Activated CD8-positive, alpha-beta memory T cell treated with anti-CD3 and anti-CD28 coated beads, Interleukin-2, amount 10 ng/mL, durations not matched to agents 7 days and 5 days (primary cell): ENCODE data around the gene PRSS1. TPM values are rescaled to one million over a fixed set of nuclear protein-coding genes. Genes with fewer than 3 reads are reported as not detected.
A peak's percentile ranks its signal among the peaks of the same experiment; 100 is the strongest.
"Not testable (repeated sequence)": the region's sequence is repeated elsewhere in the genome, so short reads cannot be mapped to it uniquely, and the experiment has no call there.

Source experiments
- ATAC-seq: fragments of 150-1000 bp; cut with Tn5 transposase; one replicate; pipeline ENCODE4 v1.10.0; 2021; ENCODE audit warnings: moderate library complexity
- CTCF ChIA-PET: fragments of 350-600 bp; sonication (Branson Sonifier 250); formaldehyde crosslinking; loops from one replicate; lab custom pipeline; 2021; ENCODE audit warnings: antibody characterized with exemption; lab: Charles Lee
- DNase-seq: peaks from one replicate; pipeline ENCODE4 v3.0.0-alpha.2; 2020
- H3K27ac Mint-ChIP-seq: one replicate; pipeline ENCODE4 v1.8.0; 2021; ENCODE audit warnings: mild to moderate bottlenecking, mixed read lengths
- H3K27me3 Mint-ChIP-seq: one replicate; pipeline ENCODE4 v1.8.0; 2021; ENCODE audit warnings: mixed read lengths
- H3K36me3 Mint-ChIP-seq: one replicate; pipeline ENCODE4 v1.8.0; 2021; ENCODE audit warnings: mild to moderate bottlenecking, mixed read lengths
- H3K4me1 Mint-ChIP-seq: one replicate; pipeline ENCODE4 v1.8.0; 2021; ENCODE audit warnings: mixed read lengths
- H3K4me3 Mint-ChIP-seq: one replicate; pipeline ENCODE4 v1.8.0; 2021; ENCODE audit warnings: mild to moderate bottlenecking, moderate library complexity, mixed read lengths
- H3K9me3 Mint-ChIP-seq: one replicate; pipeline ENCODE4 v1.8.0; 2022; ENCODE audit warnings: low read depth, mixed read lengths
- total RNA-seq, 2 experiments: library from RNA; stranded (reverse); gene quantifications; one replicate each; pipeline ENCODE4 v1.2.3, GENCODE V29; 2021

PRSS1 gene
- total RNA-seq: not detected

DNA sequence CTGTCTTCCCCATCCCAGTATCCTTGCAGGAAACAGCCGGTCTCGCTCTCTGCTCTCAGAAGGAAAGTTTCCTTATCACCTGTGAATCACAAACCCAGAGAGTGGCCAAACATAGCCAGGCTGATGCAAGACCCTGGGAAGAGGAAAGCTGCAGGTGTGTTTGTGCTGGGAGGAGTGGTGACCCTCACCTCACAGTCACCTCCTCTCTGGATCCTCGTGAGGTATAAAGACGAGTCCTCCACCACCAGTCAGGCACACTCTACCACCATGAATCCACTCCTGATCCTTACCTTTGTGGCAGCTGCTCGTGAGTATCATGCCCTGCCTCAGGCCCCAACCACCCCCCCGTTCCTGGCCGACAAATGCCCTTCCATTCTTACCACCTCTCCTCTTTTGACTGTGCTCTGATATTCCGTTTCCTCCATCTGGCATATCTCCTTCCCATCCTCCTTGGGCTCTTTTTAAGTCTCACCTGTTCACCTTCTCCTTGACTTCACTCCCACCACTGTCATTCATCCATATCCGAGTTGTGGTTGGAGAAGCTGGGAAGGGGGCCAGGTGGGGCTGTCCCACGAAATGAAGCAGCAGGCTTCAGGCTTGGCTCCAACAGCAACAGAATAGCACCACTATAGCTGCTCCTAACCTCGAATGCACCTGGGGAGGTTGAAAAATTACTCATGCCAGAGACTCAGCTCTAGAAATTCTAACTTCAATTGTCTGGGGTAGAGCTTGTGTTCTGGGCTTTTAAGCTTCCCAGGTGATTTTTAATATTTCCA lies at the start of gene PRSS1:
Gene PRSS1 (plus strand): TSS at position 255 of the 776 bp plus-strand sequence. CDS start 13 bp downstream, at position 268.
- no peaks in the 10 kb centered on the region for H3K9me3 Mint-ChIP-seq
- ATAC-seq: no peak
- no peak for DNase-seq
- no peak within 1 kb of the TSS for H3K4me3 Mint-ChIP-seq
- no peaks in the 10 kb centered on the region for H3K4me1 Mint-ChIP-seq
- no peaks in the 10 kb centered on the region for H3K27me3 Mint-ChIP-seq
- no peak within 1 kb of the TSS for H3K27ac Mint-ChIP-seq
- H3K36me3 Mint-ChIP-seq: no peaks in the 10 kb centered on the region
- CTCF ChIA-PET: no interaction called here

DNA sequence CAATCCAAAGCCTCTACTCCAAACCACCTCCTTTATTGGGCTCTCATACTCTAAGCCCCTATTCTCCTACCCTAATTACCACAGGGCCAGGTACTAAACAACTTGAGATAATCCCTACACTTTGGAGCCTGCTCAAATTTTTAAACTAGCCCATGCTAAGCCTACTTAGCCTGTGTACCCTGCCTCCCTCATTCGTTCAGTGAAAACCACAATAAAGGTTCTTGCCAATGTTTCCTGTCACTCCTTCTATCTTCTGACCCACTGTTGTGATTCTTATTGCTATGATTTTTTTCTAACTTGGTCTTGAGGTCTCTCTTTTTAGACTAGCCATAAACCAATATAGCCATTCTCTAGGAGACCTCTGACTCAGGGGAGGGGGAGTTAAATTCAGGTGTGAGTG lies 48.3 kb upstream of the PRSS1 start:
- H3K27ac Mint-ChIP-seq, H3K36me3 Mint-ChIP-seq, H3K9me3 Mint-ChIP-seq, ATAC-seq, CTCF ChIA-PET, H3K27me3 Mint-ChIP-seq, H3K4me3 Mint-ChIP-seq, DNase-seq: not testable (repeated sequence)
- H3K4me1 Mint-ChIP-seq: peaks cover 18% of the 10 kb centered on the region

DNA sequence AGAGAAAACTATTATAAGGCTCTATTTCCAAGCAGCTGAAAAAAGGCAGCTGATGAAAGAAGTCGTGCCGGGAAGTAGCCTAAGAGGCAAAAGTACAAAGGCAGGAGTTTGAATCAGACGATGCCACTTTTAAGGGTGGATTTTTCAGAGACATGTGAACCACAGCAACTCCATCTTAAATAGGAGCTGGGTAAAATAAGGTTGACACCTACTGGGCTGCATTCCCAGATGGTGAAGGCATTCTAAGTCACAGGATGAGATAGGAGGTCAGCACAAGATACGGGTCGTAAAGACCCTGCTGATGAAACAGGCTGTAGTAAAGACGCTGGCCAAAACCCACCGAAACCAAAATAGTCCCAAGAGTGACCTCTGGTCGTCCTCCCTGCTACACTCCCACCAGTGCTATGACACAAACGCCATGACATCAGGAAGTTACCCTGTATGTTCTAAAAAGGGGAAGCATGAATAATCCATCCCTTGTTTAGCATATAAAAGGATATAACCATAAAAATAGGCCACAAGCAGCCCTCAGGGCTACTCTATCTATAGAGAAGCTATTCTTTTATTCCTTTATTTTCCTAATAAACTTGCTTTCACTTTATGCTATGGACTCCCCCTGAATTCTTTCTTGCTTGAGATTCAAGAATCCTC lies 45.5 kb upstream of the PRSS1 start:
- Mint-ChIP-seq H3K4me3 (no peak overlapping the region), H3K27me3 (peaks cover 1% of the 10 kb centered on the region), H3K36me3 (no peaks in the 10 kb centered on the region), H3K27ac (no peak overlapping the region), H3K4me1 (peaks cover 19% of the 10 kb centered on the region), H3K9me3 (no peaks in the 10 kb centered on the region)
- CTCF ChIA-PET: no interaction called here
- no peak for DNase-seq
- ATAC-seq: no peak

DNA sequence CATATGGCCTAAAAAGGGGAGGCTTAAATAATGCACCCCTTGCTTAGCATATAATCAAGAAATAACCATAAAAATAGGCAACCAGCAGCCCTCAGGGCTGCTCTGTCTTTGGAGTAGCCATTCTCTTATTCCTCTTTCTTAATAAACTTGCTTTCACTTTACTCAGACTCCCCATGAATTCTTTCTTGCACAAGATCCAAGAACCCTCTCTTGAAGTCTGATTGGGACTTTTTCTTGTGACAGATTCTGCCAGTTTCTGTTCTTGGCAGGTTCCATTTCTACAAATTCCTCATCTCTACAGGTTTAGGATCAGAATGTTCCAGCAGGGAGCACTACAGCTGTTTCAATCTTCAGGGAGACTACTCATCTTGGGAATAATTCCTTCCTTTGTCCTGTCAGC lies 40.5 kb upstream of the PRSS1 start:
- H3K27me3 Mint-ChIP-seq, ATAC-seq, H3K36me3 Mint-ChIP-seq, CTCF ChIA-PET, H3K9me3 Mint-ChIP-seq, DNase-seq: not testable (repeated sequence)
- peaks cover 41% of the 10 kb centered on the region for H3K4me1 Mint-ChIP-seq
- H3K4me3 Mint-ChIP-seq: peak overlapping the region; percentile 3
- H3K27ac Mint-ChIP-seq: peak overlapping the region; percentile 55

DNA sequence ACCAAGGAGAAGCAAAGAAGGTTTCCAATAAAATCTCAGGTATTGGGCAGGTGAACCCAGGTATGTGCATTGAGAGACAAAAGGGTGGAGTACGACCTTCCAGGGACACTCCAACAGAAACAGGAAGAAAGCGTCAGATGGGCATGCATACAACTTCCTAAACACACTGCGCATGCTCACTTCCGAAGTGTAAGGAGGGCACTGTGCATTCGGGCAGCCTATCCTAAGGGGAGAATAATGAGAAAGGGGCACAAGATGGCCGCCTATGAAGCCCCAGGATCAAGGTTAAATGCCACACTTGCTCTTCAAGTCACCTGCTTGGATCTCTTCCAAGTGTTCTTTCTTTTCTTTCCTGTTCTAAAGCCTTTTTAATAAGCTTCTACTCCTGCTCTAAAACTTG lies 39.4 kb upstream of the PRSS1 start:
- Mint-ChIP-seq H3K4me3 (no peak overlapping the region), H3K27me3 (no peaks in the 10 kb centered on the region), H3K27ac (peak overlapping the region; percentile 94), H3K4me1 (peaks cover 52% of the 10 kb centered on the region), H3K9me3 (no peaks in the 10 kb centered on the region), H3K36me3 (no peaks in the 10 kb centered on the region)
- ATAC-seq: no peak
- DNase-seq: peak; percentile 38
- CTCF ChIA-PET: no interaction called here

DNA sequence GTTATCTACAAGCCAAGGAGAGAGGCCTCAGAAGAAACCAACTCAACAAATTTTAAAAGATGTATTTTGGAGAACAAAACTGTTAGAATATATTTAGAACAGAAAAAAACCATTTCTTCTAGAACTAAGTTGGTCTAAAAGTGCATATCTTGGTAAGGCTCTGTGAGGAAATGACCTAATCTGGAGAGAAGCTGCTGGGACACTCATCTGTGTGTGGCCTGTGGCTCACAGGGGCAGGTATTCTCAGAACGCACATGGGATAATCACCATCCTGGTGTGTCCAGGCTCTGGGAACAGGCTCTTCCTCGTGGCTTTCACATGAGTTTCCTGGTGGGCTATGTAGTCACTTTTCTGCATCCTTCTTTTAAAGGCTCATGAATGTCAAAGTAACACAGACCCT lies 38.1 kb upstream of the PRSS1 start:
- Mint-ChIP-seq H3K9me3 (no peaks in the 10 kb centered on the region), H3K27me3 (no peaks in the 10 kb centered on the region), H3K4me3 (peak overlapping the region; percentile 33), H3K27ac (peak overlapping the region; percentile 94), H3K36me3 (no peaks in the 10 kb centered on the region), H3K4me1 (peaks cover 65% of the 10 kb centered on the region)
- CTCF ChIA-PET: no interaction called here
- DNase-seq (peak; percentile 51), ATAC-seq (peak; percentile 59)

DNA sequence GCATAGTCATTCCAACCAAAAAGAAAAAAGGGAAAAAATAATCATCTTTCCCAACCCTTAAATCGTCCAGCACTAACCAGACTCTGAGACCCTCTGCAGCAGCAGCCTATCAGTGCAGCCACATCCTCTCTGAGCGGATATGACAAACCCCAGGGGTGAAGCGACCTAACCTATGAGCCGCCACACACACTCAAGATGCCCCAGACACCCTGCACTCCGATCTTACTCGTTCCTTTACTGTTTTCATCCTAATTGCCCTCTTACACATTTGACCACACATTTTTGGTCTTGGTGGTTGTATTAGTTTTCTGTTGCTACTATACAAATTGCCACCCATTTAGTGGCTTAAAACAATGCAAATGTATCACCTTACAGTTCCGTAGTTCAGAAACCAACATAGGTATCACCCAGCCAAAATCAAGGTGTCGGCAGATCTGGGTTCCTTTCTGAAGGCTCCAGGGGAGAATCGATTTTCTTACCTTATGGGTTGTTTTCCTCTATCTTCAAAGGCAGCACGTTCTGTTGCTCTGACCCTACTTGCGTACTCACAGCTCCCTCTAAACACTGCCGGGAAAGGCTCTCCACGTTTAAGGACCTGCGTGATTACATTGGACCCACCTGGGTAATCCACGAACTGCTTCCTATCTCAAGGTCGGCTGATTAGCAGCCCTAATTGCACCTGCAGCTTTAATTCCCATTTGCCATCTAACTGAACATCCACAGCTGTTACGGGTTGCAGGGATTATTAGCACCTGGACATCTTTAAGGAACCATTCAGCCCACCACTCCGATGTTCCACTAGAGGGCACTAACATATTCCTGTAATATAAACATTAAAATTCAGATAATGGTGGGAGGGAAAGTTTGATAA lies 37.3 kb upstream of the PRSS1 start:
- Mint-ChIP-seq H3K9me3 (no peaks in the 10 kb centered on the region), H3K27ac (peak overlapping the region; percentile 94), H3K4me1 (peaks cover 73% of the 10 kb centered on the region), H3K4me3 (peak overlapping the region; percentile 73), H3K27me3 (no peaks in the 10 kb centered on the region), H3K36me3 (no peaks in the 10 kb centered on the region)
- ATAC-seq: peak; percentile 83
- CTCF ChIA-PET: interaction anchor here (1.0 to 3.7 kb wide), 3 partner anchors 20 to 71 kb away, joined by 3 to 32 read pairs (median 5); no protein-coding TSS in a partner anchor
- peak; percentile 77 for DNase-seq

DNA sequence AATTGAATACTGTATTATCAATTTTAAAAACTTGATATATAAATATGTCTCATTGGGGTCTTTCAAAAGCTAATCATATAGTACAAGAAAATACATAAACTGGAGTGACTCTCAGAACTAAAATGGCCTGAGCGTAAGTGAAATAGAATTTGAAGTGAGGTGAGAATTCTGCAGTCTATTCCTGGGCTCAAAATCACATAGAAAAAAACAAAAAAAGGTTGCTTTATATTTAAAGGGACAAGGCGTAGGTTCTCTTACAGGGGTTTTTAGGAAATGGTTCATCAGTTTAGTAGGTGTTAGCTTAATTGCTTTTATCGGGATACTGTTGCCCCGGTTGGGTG lies 36.7 kb upstream of the PRSS1 start:
- Mint-ChIP-seq H3K27ac (peak overlapping the region; percentile 94), H3K36me3 (no peaks in the 10 kb centered on the region), H3K27me3 (no peaks in the 10 kb centered on the region), H3K4me1 (peaks cover 77% of the 10 kb centered on the region), H3K4me3 (peak overlapping the region; percentile 73), H3K9me3 (no peaks in the 10 kb centered on the region)
- no peak for ATAC-seq
- CTCF ChIA-PET: interaction anchor here (1.0 to 3.7 kb wide), 4 partner anchors 21 to 77 kb away, joined by 3 to 32 read pairs (median 4); no protein-coding TSS in a partner anchor
- no peak for DNase-seq

DNA sequence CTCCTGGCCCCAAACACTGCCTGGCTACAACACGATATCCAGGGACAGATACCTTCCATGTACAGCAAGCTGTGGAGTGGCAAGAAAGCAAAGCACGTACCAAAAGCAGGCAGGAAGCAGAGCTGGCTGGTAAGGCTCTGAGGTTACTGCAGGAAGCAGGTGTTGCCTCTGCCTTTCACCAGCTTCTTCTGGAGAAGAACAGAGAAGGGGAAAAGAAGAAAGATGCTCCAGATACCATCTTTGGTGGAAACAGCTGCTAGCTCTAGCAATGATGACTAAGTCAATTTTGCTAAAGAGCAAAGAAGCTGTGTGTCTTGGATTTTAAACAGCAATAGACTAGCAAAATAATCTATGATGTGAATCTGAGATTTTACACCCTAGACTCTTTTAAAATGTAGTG lies 34.9 kb upstream of the PRSS1 start:
- ATAC-seq (peak; percentile 34), DNase-seq (peak; percentile 57)
- Mint-ChIP-seq H3K27me3 (no peaks in the 10 kb centered on the region), H3K36me3 (no peaks in the 10 kb centered on the region), H3K27ac (peak overlapping the region; percentile 76), H3K4me1 (peaks cover 81% of the 10 kb centered on the region), H3K9me3 (no peaks in the 10 kb centered on the region), H3K4me3 (peak overlapping the region; percentile 13)
- CTCF ChIA-PET: interaction anchor here (0.8 to 3.7 kb wide), 6 partner anchors 69 to 99 kb away, joined by 3 to 32 read pairs (median 6); no protein-coding TSS in a partner anchor

DNA sequence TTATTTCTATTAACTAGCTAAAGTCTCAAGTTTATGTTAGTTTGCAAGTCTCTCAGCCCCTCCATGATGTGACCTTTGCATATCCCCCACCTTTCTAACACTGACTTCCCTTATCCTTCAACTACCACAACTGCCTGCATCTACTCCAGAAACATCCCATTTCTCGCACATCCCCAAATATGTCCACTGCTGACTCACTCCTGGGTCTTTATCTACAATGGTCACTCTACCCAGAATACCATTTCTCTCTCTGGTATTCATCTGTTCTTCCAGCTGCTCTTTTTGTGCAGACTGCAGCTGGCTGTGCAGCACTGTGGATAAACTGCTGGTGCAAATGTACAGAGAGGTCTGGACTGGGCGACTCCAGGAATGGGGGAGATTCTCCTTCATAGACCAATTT lies 32.7 kb upstream of the PRSS1 start:
- Mint-ChIP-seq H3K4me1 (peaks cover 63% of the 10 kb centered on the region), H3K36me3 (no peaks in the 10 kb centered on the region), H3K27ac (peak overlapping the region; percentile 76), H3K4me3 (peak overlapping the region; percentile 49), H3K9me3 (no peaks in the 10 kb centered on the region), H3K27me3 (no peaks in the 10 kb centered on the region)
- DNase-seq: no peak
- CTCF ChIA-PET: no interaction called here
- no peak for ATAC-seq

DNA sequence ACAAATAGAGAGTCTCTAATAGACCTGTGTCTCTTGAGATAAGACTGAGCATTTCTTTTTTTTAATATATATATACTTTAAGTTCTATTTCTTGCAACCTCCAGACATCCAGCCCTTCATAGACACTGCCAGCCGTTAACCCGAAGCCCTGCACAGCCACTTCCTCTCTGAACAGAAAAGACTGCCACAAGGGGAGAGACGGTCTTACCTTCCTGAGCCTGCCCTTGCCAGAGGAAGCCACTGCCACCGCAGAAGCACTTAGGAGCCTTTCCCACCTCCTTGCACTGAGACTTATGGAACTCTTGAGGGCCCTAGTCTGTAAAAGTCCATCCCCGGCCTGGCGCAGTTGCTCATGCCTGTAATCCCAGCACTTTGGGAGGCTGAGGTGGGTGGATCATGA lies 31.8 kb upstream of the PRSS1 start:
- CTCF ChIA-PET: no interaction called here
- Mint-ChIP-seq H3K36me3 (no peaks in the 10 kb centered on the region), H3K4me3 (peak overlapping the region; percentile 29), H3K27me3 (no peaks in the 10 kb centered on the region), H3K9me3 (no peaks in the 10 kb centered on the region), H3K4me1 (peaks cover 64% of the 10 kb centered on the region), H3K27ac (peak overlapping the region; percentile 71)
- ATAC-seq (peak; percentile 67), DNase-seq (peak; percentile 67)

DNA sequence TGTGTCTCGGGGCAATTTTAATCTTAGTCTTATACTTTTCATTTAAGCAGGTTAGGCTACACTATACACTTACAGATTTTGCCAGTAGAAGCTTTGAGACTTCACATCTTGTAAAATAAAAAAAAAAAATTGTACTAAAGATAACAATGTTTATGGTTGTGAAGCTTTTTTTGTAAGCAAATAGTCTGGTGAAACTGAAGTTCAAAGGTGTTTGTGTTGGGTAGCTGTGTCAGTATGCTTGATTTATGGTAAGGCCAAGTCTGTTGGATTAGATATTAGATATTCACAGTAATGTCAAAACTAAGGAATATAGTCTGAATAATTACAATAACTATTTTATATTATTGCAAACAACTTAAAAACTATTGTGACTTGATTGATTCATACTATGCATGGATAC lies 31.0 kb upstream of the PRSS1 start:
- peak overlapping the region; percentile 71 for H3K27ac Mint-ChIP-seq

DNA sequence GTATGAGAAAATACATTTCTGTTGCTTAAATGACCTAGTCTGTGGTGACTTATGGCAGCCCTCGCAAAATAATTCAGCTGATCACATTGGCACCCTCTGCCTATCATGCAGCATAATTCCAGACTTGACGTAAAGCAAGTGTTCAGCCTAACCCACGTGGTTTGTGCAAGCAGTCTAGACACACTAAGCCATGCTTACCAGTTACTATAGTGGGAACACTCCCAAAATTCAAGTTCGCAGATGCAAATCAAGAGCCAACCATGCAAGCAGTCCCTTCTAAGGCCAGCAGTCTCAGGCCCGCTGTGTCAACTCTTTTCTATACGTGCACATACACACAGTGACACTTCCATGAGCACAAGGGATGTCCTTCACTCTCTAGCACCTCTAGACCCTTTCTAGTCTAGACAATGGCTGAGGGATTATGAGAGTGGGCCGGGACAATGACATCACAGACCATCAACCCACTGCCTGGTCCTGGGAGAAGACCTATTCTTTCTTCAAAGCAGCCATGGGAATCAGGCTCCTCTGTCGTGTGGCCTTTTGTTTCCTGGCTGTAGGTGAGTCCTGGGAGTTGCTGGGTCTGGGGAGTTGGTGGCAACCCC lies 29.0 kb upstream of the PRSS1 start:
- H3K27me3 Mint-ChIP-seq: no peaks in the 10 kb centered on the region
- CTCF ChIA-PET: no interaction called here
- H3K27ac Mint-ChIP-seq: peak overlapping the region; percentile 80
- peaks cover 41% of the 10 kb centered on the region for H3K4me1 Mint-ChIP-seq
- H3K9me3 Mint-ChIP-seq: no peaks in the 10 kb centered on the region
- no peaks in the 10 kb centered on the region for H3K36me3 Mint-ChIP-seq
- H3K4me3 Mint-ChIP-seq: peak overlapping the region; percentile 76
- DNase-seq: no peak
- no peak for ATAC-seq

More for the DNA sequence above, 31.0 kb upstream of the PRSS1 start:
- H3K4me1 Mint-ChIP-seq: peaks cover 59% of the 10 kb centered on the region
- H3K4me3 Mint-ChIP-seq: peak overlapping the region; percentile 29
- no peaks in the 10 kb centered on the region for H3K27me3 Mint-ChIP-seq
- ATAC-seq: no peak
- CTCF ChIA-PET: interaction anchor here (0.8 to 1.3 kb wide), 2 partner anchors 86 to 93 kb away, joined by 3 to 4 read pairs; no protein-coding TSS in a partner anchor
- no peak for DNase-seq
- no peaks in the 10 kb centered on the region for H3K9me3 Mint-ChIP-seq
- no peaks in the 10 kb centered on the region for H3K36me3 Mint-ChIP-seq
